ENCODE results near the gene SEMA3A.

DNA sequence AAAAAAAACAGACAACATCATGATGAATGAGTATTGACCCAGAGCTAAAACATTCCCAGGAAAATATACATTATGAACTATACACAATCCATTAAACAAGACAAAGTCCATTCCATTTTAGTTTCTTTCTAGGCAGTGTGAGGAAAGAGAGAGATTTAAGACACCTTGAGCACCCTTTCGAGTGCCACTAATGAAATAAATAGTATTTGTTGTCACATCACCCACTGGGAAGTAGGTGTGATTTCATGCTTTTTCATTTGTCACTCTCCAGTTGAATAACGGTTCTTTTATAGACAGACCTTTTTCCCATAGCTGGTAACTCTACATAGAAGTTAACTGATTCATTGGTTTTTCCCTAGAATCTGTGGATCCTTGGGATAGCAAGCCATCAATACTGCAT is 29.9 kb upstream of the SEMA3A start:
- TF ChIP-seq, protein P1, sequence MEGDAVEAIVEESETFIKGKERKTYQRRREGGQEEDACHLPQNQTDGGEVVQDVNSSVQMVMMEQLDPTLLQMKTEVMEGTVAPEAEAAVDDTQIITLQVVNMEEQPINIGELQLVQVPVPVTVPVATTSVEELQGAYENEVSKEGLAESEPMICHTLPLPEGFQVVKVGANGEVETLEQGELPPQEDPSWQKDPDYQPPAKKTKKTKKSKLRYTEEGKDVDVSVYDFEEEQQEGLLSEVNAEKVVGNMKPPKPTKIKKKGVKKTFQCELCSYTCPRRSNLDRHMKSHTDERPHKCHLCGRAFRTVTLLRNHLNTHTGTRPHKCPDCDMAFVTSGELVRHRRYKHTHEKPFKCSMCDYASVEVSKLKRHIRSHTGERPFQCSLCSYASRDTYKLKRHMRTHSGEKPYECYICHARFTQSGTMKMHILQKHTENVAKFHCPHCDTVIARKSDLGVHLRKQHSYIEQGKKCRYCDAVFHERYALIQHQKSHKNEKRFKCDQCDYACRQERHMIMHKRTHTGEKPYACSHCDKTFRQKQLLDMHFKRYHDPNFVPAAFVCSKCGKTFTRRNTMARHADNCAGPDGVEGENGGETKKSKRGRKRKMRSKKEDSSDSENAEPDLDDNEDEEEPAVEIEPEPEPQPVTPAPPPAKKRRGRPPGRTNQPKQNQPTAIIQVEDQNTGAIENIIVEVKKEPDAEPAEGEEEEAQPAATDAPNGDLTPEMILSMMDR (IDR thresholded peaks at IDR 0.05) = no peak
- TF ChIP-seq POLR2A (IDR thresholded peaks at IDR 0.05) = no peak
